Endothelial cell (in vitro differentiated cells): ENCODE measurements around the gene PABPC3. TPM values are rescaled to one million over a fixed set of nuclear protein-coding genes. Genes with fewer than 3 reads are reported as not detected.

Experiments used
- DNase-seq: peaks from one replicate; pipeline ENCODE4 v3.0.0; 2021; ENCODE audit warnings: low spot score
- H3K27ac Mint-ChIP-seq: one replicate; pipeline ENCODE4 v1.8.0; 2021; ENCODE audit warnings: mixed read lengths, inconsistent platforms; ENCODE audit not compliant: unreplicated experiment
- H3K27me3 Mint-ChIP-seq: one replicate; pipeline ENCODE4 v1.8.0; 2021; ENCODE audit warnings: mild to moderate bottlenecking, moderate library complexity, mixed read lengths, inconsistent platforms; ENCODE audit not compliant: unreplicated experiment
- H3K36me3 Mint-ChIP-seq: one replicate; pipeline ENCODE4 v1.8.0; 2021; ENCODE audit warnings: mild to moderate bottlenecking, low read depth, mixed read lengths, inconsistent platforms; ENCODE audit not compliant: unreplicated experiment
- H3K4me1 Mint-ChIP-seq: one replicate; pipeline ENCODE4 v1.8.0; 2021; ENCODE audit warnings: mild to moderate bottlenecking, mixed read lengths, inconsistent platforms; ENCODE audit not compliant: unreplicated experiment
- H3K4me3 Mint-ChIP-seq: one replicate; pipeline ENCODE4 v1.8.0; 2021; ENCODE audit warnings: mild to moderate bottlenecking, mixed read lengths, inconsistent platforms; ENCODE audit not compliant: unreplicated experiment
- H3K9me3 Mint-ChIP-seq: one replicate; pipeline ENCODE4 v1.8.0; 2021; ENCODE audit warnings: mixed read lengths, inconsistent platforms; ENCODE audit not compliant: unreplicated experiment
- CTCF ChIP-seq: fragments of 200-600 bp; sonication (generic); IDR thresholded peaks from one replicate; pipeline ENCODE4 v1.5.0; 2021; ENCODE audit warnings: antibody characterized with exemption; ENCODE audit not compliant: unreplicated experiment
- total RNA-seq: library from RNA; stranded (reverse); fragmentation: NEBNext Ultra II Directional; extraction: Animal tissue kit (Norgen Biotek cat#: 25700); gene quantifications from one replicate; pipeline ENCODE4 v1.2.1, GENCODE V29; 2021; ENCODE audit not compliant: unreplicated experiment

The PABPC3 gene
- total RNA-seq, 1 donor from 2014 or later = 0.44 TPM

GRCh38 chr13:25059958-25060357 lies 36.0 kb upstream of the PABPC3 start:
- no peak for TF ChIP-seq CTCF
- H3K4me1 Mint-ChIP-seq = peaks cover 2% of the 10 kb centered on the region
- no peak overlapping the region for H3K27ac Mint-ChIP-seq
- DNase-seq = no peak
- no peaks in the 10 kb centered on the region for H3K9me3 Mint-ChIP-seq
- peaks cover 4% of the 10 kb centered on the region for H3K27me3 Mint-ChIP-seq
- H3K4me3 Mint-ChIP-seq = no peak overlapping the region
- H3K36me3 Mint-ChIP-seq = no peaks in the 10 kb centered on the region

GRCh38 chr13:25062479-25062878 lies 33.5 kb upstream of the PABPC3 start:
- peaks cover 1% of the 10 kb centered on the region for H3K27me3 Mint-ChIP-seq
- DNase-seq = no peak
- no peak for TF ChIP-seq CTCF
- H3K4me3 Mint-ChIP-seq = peak overlapping the region; percentile 30
- peaks cover 14% of the 10 kb centered on the region for H3K4me1 Mint-ChIP-seq
- no peaks in the 10 kb centered on the region for H3K9me3 Mint-ChIP-seq
- H3K27ac Mint-ChIP-seq = peak overlapping the region; percentile 12
- no peaks in the 10 kb centered on the region for H3K36me3 Mint-ChIP-seq

- DNase-seq = no peak
- Mint-ChIP-seq H3K36me3 (peaks cover 4% of the 10 kb centered on the region), H3K9me3 (no peaks in the 10 kb centered on the region), H3K27ac (no peak overlapping the region), H3K27me3 (peaks cover 5% of the 10 kb centered on the region), H3K4me1 (peaks cover 22% of the 10 kb centered on the region), H3K4me3 (no peak overlapping the region)
- TF ChIP-seq CTCF = no peak
Measured at GRCh38 chr13:25064396-25064795, 31.5 kb upstream of the PABPC3 start.

GRCh38 chr13:25065974-25066770 lies 29.8 kb upstream of the PABPC3 start:
- peaks cover 28% of the 10 kb centered on the region for H3K4me1 Mint-ChIP-seq
- no peak for TF ChIP-seq CTCF
- no peak for DNase-seq
- no peak overlapping the region for H3K4me3 Mint-ChIP-seq
- H3K9me3 Mint-ChIP-seq = no peaks in the 10 kb centered on the region
- H3K36me3 Mint-ChIP-seq = peaks cover 4% of the 10 kb centered on the region
- peaks cover 5% of the 10 kb centered on the region for H3K27me3 Mint-ChIP-seq
- H3K27ac Mint-ChIP-seq = peak overlapping the region; percentile 15

GRCh38 chr13:25067064-25067463 lies 28.9 kb upstream of the PABPC3 start:
- Mint-ChIP-seq H3K4me1 (peaks cover 26% of the 10 kb centered on the region), H3K9me3 (no peaks in the 10 kb centered on the region), H3K4me3 (no peak overlapping the region), H3K36me3 (peaks cover 4% of the 10 kb centered on the region), H3K27ac (peak overlapping the region; percentile 52), H3K27me3 (peaks cover 5% of the 10 kb centered on the region)
- DNase-seq = no peak
- no peak for TF ChIP-seq CTCF
